Gastroesophageal sphincter (tissue), 4 donors: ENCODE measurements around the gene SLC3A2. TPM values are rescaled to one million over a fixed set of nuclear protein-coding genes. Genes with fewer than 3 reads are reported as not detected.

Experiments
- ATAC-seq: fragments of 150-250 bp; one replicate; pipeline ENCODE4 v1.9.1; 2016; ENCODE audit warnings: mild to moderate bottlenecking, moderate library complexity
- H3K27ac ChIP-seq, 4 donors: fragments of 200-600 bp; sonication (generic) in 3 of 4; 1 replicate in 3 of 4; 2 replicates in 1 of 4; pipeline ENCODE4 v1.5.1; 2016 to 2019
- H3K27me3 ChIP-seq: fragments of 200-600 bp; sonication (generic); one replicate; pipeline ENCODE4 v1.5.1; 2019
- H3K36me3 ChIP-seq, 2 donors: fragments of 200-600 bp; sonication (generic); one replicate each; pipeline ENCODE4 v1.5.1; 2019; ENCODE audit warnings: control low read depth in 1 of 2
- H3K4me1 ChIP-seq, 3 donors: fragments of 200-600 bp; sonication (generic); 1 replicate in 2 of 3; 2 replicates in 1 of 3; pipeline ENCODE4 v1.5.1; 2016 to 2019; ENCODE audit warnings: control low read depth in 2 of 3
- H3K4me3 ChIP-seq, 2 donors: fragments of 200-600 bp; sonication (generic); one replicate each; pipeline ENCODE4 v1.5.1; 2019; ENCODE audit warnings: mild to moderate bottlenecking in 1 of 2, moderate library complexity in 1 of 2
- H3K9me3 ChIP-seq, 3 donors: fragments of 200-600 bp; sonication (generic); one replicate each; pipeline ENCODE4 v1.5.1; 2017 to 2019; ENCODE audit warnings: control low read depth in 2 of 3
- EP300 ChIP-seq: sonication (generic); formaldehyde crosslinking; IDR thresholded peaks from one replicate; pipeline ENCODE4 v1.6.1; 2017; ENCODE audit warnings: antibody characterized with exemption, mild to moderate bottlenecking
- POLR2A ChIP-seq, 2 donors: fragments of 450-650 bp; IDR thresholded peaks; one replicate each; pipeline ENCODE4 v1.6.1; 2017; ENCODE audit warnings: antibody characterized with exemption in 2 of 2, mild to moderate bottlenecking in 2 of 2, moderate library complexity in 1 of 2
- POLR2AphosphoS5 ChIP-seq: sonication (generic); formaldehyde crosslinking; IDR thresholded peaks from one replicate; pipeline ENCODE4 v1.6.1; 2017; ENCODE audit warnings: antibody characterized with exemption
- WGBS, 2 donors: methylation state at CpG; one replicate each; pipeline ENCODE4 v1.1.5; 2018; ENCODE audit warnings: low coverage in 1 of 2; 5-methylcytosine and 5-hydroxymethylcytosine counted together
- total RNA-seq, 4 donors: library from RNA; depleted of rRNA; stranded (reverse); fragments of >200 nt; gene quantifications; one replicate each; pipeline ENCODE4 v1.1.0, GENCODE V29; 2016
- TF ChIP-seq, protein P1 (sequence below), 4 experiments: fragments of 200-600 bp in 2 of 4; fragments of 450-650 bp in 2 of 4; sonication (generic) in 1 of 4; IDR thresholded peaks; one replicate each; pipeline ENCODE4 v1.5.1; 2017 to 2019; ENCODE audit warnings: antibody characterized with exemption in 4 of 4, mild to moderate bottlenecking in 2 of 4, moderate library complexity in 2 of 4

The SLC3A2 gene
- total RNA-seq, 4 donors from 2014 or later: 66.9 to 144 (median 80.2) TPM

DNA sequence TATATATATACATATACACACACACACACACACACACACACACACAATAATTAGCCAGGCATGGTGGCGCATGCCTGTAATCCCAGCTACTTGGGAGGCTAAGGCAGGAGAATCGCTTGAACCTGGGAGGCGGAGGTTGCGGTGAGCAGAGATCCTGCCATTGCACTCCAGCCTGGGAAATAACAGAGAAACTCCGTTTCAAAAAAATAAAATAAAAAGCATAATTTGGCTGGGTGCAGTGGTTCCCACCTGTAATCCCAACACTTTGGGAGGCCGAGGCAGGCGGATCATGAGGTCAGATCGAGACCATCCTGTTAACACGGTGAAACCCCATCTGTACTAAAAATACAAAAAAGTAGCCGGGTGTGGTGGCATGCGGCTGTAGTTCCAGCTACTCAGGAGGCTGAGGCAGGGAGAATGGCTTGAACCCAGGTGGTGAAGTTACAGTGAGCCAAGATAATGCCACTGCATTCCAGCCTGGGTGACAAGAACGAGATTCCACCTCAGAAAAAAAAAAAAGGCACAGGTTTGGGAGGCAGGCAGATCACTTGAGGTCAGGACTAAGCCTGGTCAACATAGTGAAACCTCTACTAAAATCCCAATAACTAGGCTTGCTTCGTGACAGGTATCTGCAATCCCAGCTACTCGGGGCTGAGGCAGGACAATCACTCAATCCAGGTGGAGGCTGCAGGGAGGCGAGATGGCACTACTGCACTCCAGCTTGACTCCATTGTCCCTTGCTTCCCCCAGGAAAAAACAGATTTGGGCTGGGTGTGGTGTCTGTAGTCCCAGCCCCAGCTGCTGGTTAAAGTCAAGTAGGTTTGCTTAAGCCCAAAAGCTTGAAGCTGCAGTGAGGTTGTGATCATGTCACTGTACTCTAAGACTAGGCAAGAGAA, 29.5 kb upstream of the SLC3A2 start:
- peak overlapping the region in 2 of 4 donors; percentile 12 to 31 for H3K27ac ChIP-seq
- no peaks in the 10 kb centered on the region for H3K9me3 ChIP-seq
- 41 to 64% methylated on average over 9 to 12 of the region's 15 CpGs for WGBS, 2 donors
- peaks cover 5 to 32% of the 10 kb centered on the region in 2 donors for H3K36me3 ChIP-seq
- H3K27me3 ChIP-seq: no peaks in the 10 kb centered on the region
- peaks cover 10 to 27% (median 18%) of the 10 kb centered on the region in 3 donors for H3K4me1 ChIP-seq
- no peak overlapping the region for H3K4me3 ChIP-seq
- TF ChIP-seq, protein P1, sequence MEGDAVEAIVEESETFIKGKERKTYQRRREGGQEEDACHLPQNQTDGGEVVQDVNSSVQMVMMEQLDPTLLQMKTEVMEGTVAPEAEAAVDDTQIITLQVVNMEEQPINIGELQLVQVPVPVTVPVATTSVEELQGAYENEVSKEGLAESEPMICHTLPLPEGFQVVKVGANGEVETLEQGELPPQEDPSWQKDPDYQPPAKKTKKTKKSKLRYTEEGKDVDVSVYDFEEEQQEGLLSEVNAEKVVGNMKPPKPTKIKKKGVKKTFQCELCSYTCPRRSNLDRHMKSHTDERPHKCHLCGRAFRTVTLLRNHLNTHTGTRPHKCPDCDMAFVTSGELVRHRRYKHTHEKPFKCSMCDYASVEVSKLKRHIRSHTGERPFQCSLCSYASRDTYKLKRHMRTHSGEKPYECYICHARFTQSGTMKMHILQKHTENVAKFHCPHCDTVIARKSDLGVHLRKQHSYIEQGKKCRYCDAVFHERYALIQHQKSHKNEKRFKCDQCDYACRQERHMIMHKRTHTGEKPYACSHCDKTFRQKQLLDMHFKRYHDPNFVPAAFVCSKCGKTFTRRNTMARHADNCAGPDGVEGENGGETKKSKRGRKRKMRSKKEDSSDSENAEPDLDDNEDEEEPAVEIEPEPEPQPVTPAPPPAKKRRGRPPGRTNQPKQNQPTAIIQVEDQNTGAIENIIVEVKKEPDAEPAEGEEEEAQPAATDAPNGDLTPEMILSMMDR (IDR thresholded peaks at IDR 0.05): no peak
- TF ChIP-seq POLR2AphosphoS5 (no peak), POLR2A (IDR thresholded peaks at IDR 0.05) (no peak), EP300 (no peak)
- no peak for ATAC-seq

DNA sequence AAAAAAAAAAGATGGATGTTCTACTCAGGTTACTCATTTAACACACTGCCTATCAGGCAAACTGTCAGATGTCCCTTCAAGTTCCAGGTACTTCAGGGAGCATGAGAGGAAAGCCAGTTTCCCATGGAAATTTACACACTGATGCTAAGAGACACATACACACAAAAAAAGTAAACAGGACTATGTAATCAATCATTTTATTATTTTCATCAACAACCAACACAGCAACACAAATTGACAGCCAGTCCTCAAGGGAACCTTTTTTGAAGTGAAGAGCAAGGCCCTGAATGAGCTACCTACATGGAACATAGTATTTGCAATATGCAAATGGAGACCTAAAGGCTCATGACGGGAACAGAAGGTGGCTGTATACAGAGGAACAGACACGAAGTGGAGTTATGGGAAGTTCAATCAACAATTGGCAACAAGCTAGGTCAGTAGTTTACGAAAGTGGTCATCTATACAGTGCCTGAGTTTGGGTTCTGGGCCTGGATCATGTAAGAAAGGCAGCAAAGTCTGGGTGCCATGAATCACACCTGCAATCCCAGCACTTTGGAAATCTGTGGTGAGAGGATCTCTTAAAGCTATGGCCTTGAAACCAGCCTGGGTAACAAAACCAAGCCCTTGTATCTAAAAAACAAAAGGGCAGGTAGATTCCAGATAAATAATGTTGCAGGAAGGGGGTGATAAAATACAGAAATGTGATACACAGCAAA, 28.7 kb upstream of the SLC3A2 start:
- H3K36me3 ChIP-seq: peaks cover 5 to 32% of the 10 kb centered on the region in 2 donors
- WGBS, 2 donors: 31 to 39% methylated on average over 3 of the region's 3 CpGs
- ATAC-seq: no peak
- TF ChIP-seq POLR2AphosphoS5 (no peak), POLR2A (IDR thresholded peaks at IDR 0.05) (no peak), EP300 (no peak)
- TF ChIP-seq, protein P1 (IDR thresholded peaks at IDR 0.05): no peak
- peaks cover 10 to 36% (median 24%) of the 10 kb centered on the region in 3 donors for H3K4me1 ChIP-seq
- no peaks in the 10 kb centered on the region for H3K27me3 ChIP-seq
- peak overlapping the region in 1 of 4 donors; percentile 31 for H3K27ac ChIP-seq
- H3K4me3 ChIP-seq: no peak overlapping the region
- no peaks in the 10 kb centered on the region for H3K9me3 ChIP-seq

DNA sequence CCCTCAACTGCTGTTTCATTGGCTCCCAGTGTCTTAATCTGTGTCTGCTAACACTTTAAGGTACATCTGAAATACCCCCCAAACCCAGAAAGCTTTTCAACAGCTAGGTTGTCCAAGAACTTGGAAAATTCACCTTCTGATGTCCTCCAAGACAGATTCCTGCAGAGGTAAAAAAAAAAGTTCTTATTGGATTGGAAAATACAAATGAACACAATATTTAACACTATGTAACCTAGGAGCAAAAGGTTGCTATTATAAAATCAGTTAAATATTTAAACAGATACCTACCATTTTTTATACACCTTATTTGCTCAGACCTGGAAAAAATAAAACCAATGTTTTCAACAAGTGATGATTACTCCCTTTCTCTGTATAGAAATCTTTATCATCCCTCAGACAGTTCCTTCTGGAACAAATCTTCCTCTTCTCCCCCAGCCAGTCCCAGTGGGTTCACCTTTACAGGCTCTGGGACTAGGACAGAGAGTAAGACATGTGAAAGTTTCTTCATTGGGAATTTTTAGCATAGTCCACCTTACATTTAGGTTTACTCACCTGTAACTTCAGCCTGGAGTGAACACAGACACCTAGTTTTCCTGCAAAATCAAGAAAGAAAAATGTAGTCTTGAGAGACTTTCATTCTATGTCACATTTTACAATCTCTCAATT, 28.0 kb upstream of the SLC3A2 start:
- H3K27ac ChIP-seq: no peak overlapping the region
- no peak for ATAC-seq

DNA sequence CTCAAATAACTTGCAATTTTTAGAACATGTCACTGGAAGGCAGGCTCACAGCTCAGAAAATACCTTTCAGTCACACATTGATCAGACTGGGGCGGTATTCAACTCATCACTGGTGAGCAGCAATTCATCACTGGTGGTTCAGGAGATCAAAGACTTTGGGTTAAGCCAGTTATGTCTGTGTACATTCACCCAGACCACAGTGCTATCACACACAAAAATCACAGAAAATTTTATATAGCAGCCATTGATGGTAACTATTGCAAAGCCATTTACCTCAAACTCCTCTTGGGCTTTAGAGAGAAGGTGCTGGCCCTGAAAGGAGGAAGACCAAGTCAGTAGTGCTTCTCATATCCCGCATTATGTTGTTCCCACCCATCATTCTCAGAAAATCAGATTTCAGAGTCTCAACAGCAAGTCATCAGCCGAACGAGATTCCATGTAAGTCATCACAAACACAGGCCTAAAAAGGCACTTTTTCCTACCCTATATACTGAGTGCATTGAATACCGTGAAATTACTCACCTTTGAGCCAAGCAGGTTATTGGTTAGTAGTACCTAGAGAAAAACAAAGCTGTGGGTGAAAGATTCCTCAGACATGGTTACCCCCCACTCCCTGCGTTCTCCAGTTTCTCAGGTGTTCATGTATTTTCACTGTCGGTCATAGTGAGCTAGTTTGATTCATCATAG, 27.3 kb upstream of the SLC3A2 start:
- peak overlapping the region in 2 of 4 donors; percentile 19 to 21 for H3K27ac ChIP-seq
- H3K27me3 ChIP-seq: no peaks in the 10 kb centered on the region

More for the DNA sequence above, 28.0 kb upstream of the SLC3A2 start:
- no peaks in the 10 kb centered on the region for H3K27me3 ChIP-seq
- peaks cover 5 to 32% of the 10 kb centered on the region in 2 donors for H3K36me3 ChIP-seq
- no peak overlapping the region for H3K4me3 ChIP-seq
- no peaks in the 10 kb centered on the region for H3K9me3 ChIP-seq
- TF ChIP-seq, protein P1 (IDR thresholded peaks at IDR 0.05): no peak
- no peak for TF ChIP-seq EP300
- no peak for TF ChIP-seq POLR2A (IDR thresholded peaks at IDR 0.05)
- TF ChIP-seq POLR2AphosphoS5: no peak
- peaks cover 10 to 39% (median 24%) of the 10 kb centered on the region in 3 donors for H3K4me1 ChIP-seq

More for the DNA sequence above, 27.3 kb upstream of the SLC3A2 start:
- peak overlapping the region in 1 of 2 donors; percentile 75 for H3K4me3 ChIP-seq
- peaks cover 10 to 39% (median 24%) of the 10 kb centered on the region in 3 donors for H3K4me1 ChIP-seq
- H3K9me3 ChIP-seq: no peaks in the 10 kb centered on the region
- TF ChIP-seq POLR2A (IDR thresholded peaks at IDR 0.05) (no peak), EP300 (no peak), POLR2AphosphoS5 (no peak)
- TF ChIP-seq, protein P1 (IDR thresholded peaks at IDR 0.05): no peak
- WGBS, 2 donors: 51 to 58% methylated on average over 6 to 7 of the region's 7 CpGs
- no peak for ATAC-seq
- H3K36me3 ChIP-seq: peaks cover 5 to 32% of the 10 kb centered on the region in 2 donors
